ENCODE results near the gene APIP.
"Not testable (repeated sequence)": the region's sequence is repeated elsewhere in the genome, so short reads cannot be mapped to it uniquely, and the experiment has no call there.

The APIP gene

DNA sequence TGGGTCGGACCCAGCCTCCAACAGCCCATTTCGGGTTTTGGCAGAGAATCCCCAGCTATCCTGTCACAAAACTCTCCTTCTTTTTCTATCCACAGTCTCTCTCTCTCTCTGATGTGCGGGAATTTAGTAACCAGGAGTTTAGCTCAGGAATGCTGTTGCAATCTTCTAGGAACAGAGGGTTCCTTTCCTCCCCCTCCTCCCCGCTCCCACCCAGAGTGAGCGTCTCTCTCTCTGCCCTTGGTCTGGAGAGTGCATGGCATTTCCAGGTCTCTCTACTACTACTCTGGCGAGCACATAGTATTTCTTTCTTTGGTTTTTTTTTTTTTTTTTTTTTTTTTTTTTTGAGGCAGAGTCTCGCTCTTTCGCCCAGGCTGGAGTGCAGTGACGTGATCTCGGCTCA, 17.7 kb downstream of the APIP start:
- TF ChIP-seq CTCF (IDR thresholded peaks at IDR 0.05; ENCODE audit: borderline replicate concordance, insufficient read depth, low read depth, low read length): no peak
- no peak overlapping the region for H3K4me3 ChIP-seq (ENCODE audit: low read depth, low read length)

DNA sequence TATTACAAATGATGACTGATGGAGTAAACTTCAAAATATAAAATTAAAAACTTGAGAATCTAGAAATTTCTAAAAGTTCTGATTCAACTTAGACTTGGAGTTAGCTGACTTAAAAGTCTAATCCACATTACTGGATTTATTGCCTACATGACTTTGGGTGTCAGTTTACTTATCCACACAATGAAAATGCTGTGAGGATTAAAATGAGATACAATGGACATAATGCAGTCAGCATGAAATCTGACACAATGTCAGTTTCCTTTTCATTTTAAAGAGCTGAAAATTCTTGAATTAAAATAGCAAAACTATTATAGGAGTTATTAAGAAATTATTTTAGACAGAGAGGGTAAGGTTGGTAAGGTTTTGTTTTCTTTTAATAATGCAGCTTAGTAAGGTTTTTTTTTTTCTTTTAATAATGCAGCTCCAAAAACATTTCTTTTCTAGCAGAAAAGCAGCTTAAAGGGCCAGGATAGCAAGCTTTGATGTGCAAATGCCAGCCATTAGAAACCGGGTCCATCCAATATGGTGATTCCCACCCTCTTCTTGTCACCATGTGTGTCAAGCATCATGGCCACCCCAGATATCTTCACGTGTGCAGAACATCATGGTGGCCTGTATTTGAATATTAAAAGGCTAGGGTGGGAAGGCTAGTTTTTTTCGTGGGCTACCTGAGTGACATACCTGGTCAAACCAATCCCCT, 18.9 kb downstream of the APIP start:
- no peak for TF ChIP-seq CTCF (IDR thresholded peaks at IDR 0.05; ENCODE audit: borderline replicate concordance, insufficient read depth, low read depth, low read length)
- H3K4me3 ChIP-seq (ENCODE audit: low read depth, low read length): no peak overlapping the region

DNA sequence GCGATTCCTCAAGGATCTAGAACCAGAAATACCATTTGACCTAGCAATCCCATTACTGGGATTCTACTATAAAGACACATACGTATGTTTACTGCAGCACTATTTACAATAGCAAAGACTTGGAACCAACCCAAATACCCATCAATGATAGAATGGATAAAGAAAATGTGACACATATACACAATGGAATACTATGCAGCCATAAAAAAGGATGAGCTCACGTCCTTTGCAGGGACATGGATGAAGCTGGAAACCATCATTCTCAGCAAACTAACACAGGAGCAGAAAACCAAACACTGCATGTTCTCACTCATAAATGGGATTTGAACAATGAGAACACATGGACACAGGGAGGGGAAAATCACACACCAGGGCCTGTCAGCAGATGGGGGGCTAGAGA, 20.0 kb downstream of the APIP start:
- not testable (repeated sequence) for H3K4me3 ChIP-seq (ENCODE audit: low read depth, low read length)

- H3K4me3 ChIP-seq (ENCODE audit: low read depth, low read length): no peak overlapping the region
- no peak for TF ChIP-seq CTCF (IDR thresholded peaks at IDR 0.05; ENCODE audit: borderline replicate concordance, insufficient read depth, low read depth, low read length)
These were observed 22.8 kb downstream of the APIP start for GRCh38 chr11:34893416-34893815.

DNA sequence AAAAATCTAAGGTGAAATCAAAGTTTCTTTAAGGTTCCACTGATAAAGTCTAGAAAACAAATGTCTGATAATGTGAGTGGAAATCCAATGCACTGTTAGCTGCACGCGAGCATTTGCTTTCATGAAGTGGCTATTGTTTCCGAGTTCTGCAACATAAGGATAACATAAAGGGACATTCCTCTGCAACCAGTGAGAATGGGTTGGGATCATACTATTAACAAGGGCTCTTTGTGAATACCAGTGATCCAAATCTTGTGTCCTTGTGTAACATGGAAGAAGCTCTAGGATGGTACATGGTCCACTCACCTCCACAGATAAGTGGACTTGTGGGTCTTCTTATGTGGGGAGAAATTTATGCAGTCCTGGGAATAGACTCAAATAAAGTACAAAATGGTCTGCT, 24.6 kb downstream of the APIP start:
- no peak overlapping the region for H3K4me3 ChIP-seq (ENCODE audit: low read depth, low read length)
- TF ChIP-seq CTCF (IDR thresholded peaks at IDR 0.05; ENCODE audit: borderline replicate concordance, insufficient read depth, low read depth, low read length): no peak

- H3K4me3 ChIP-seq (ENCODE audit: low read depth, low read length): no peak overlapping the region
- TF ChIP-seq CTCF (IDR thresholded peaks at IDR 0.05; ENCODE audit: borderline replicate concordance, insufficient read depth, low read depth, low read length): no peak
These were observed 25.4 kb downstream of the APIP start for GRCh38 chr11:34890812-34891211.

DNA sequence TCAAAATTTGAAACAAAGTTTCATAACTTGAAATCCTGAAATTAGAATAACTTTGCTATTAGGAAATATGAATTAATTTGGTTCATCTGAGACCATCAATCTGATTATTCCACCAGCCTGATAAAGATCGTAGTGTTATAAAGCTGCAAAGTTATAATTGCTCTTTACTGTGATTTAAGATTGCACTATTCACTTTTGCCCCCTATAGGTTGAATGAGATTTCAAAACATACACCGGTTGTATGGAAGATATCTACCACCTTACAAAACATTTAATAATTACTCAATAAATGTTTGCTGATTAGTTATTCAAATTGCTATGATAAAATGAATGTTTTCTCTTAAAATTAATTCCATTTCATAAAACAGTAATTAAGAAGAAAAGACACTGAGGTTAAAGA, 26.1 kb downstream of the APIP start:
- no peak for TF ChIP-seq CTCF (IDR thresholded peaks at IDR 0.05; ENCODE audit: borderline replicate concordance, insufficient read depth, low read depth, low read length)
- H3K4me3 ChIP-seq (ENCODE audit: low read depth, low read length): no peak overlapping the region

DNA sequence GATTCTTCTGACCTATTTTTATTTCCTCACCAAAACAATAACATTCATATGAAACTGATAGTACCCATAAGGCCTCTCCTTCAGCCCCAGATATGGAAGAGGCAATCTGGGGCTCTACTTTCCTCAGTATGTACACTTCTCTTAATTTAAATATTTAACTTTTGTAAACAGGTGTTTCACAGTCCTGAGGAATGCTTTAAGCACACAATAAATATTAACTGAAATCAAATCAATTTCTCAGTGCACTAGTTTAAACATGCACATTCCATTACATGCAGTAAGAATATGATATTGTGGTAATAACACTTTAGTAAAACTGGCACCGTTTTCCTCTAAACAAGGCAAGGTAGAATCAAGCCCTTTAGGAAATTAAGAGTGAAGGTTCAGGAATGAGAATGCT, 28.9 kb downstream of the APIP start:
- no peak overlapping the region for H3K4me3 ChIP-seq (ENCODE audit: low read depth, low read length)
- no peak for TF ChIP-seq CTCF (IDR thresholded peaks at IDR 0.05; ENCODE audit: borderline replicate concordance, insufficient read depth, low read depth, low read length)

All from GM12875 (cell line).